Keratinocyte (primary cell): ENCODE data around the gene CCDC8. TPM values are rescaled to one million over a fixed set of nuclear protein-coding genes. Genes with fewer than 3 reads are reported as not detected.
A peak's percentile ranks its signal among the peaks of the same experiment; 100 is the strongest.

ENCODE experiments used
- DNase-seq: peaks from one replicate; pipeline ENCODE4 v3.0.0-alpha.2; 2011; ENCODE audit warnings: low read depth, missing footprints, low spot score
- FAIRE-seq: peaks from 2 replicates; lab custom pipeline; 2011; peaks lifted over from hg19 to GRCh38; lab: Jason Lieb, UNC
- H2AFZ ChIP-seq: 2 replicates; pipeline ENCODE4 v1.6.0; 2012; ENCODE audit warnings: low read length, control low read depth, inconsistent platforms; ENCODE audit not compliant: control insufficient read depth
- H3K27ac ChIP-seq: 2 replicates; pipeline ENCODE4 v1.5.1; 2011; ENCODE audit warnings: low read length; ENCODE audit not compliant: control insufficient read depth, insufficient read depth
- H3K27me3 ChIP-seq: 3 replicates; pipeline ENCODE4 v1.6.0; 2011; ENCODE audit warnings: low read length; ENCODE audit not compliant: control insufficient read depth, insufficient read depth; ENCODE audit errors: extremely low read depth
- H3K36me3 ChIP-seq, 2 experiments: 2 replicates in 1 of 2; 3 replicates in 1 of 2; pipeline ENCODE4 v1.5.1; 2011; ENCODE audit warnings: low read length in 2 of 2, mild to moderate bottlenecking in 1 of 2; ENCODE audit not compliant: control insufficient read depth in 2 of 2, insufficient read depth in 2 of 2; ENCODE audit errors: extremely low read depth in 1 of 2
- H3K4me1 ChIP-seq: 3 replicates; pipeline ENCODE4 v1.5.1; 2011; ENCODE audit warnings: low read length; ENCODE audit not compliant: control insufficient read depth, insufficient read depth; ENCODE audit errors: extremely low read depth
- H3K4me2 ChIP-seq: 3 replicates; pipeline ENCODE4 v1.6.0; 2011; ENCODE audit warnings: low read depth, low read length; ENCODE audit not compliant: control insufficient read depth, insufficient read depth; ENCODE audit errors: extremely low read depth
- H3K4me3 ChIP-seq, 3 experiments: fragments of 200-600 bp in 1 of 3; sonication (generic) in 1 of 3; 2 replicates in 2 of 3; 3 replicates in 1 of 3; pipeline ENCODE4 v1.5.1; 2011 to 2016; ENCODE audit warnings: low read length in 3 of 3, mild to moderate bottlenecking in 3 of 3, control low read depth in 2 of 3, inconsistent platforms in 1 of 3, low read depth in 1 of 3, mixed read lengths in 1 of 3, mixed run types in 1 of 3, moderate library complexity in 1 of 3; ENCODE audit not compliant: control insufficient read depth in 2 of 3, insufficient read depth in 2 of 3; ENCODE audit errors: extremely low read depth in 1 of 3
- H3K79me2 ChIP-seq: 2 replicates; pipeline ENCODE4 v1.6.0; 2012; ENCODE audit warnings: low read length; ENCODE audit not compliant: control insufficient read depth, insufficient read depth
- H3K9ac ChIP-seq: 3 replicates; pipeline ENCODE4 v1.6.0; 2011; ENCODE audit warnings: low read length; ENCODE audit not compliant: control insufficient read depth, insufficient read depth; ENCODE audit errors: extremely low read depth
- H3K9me1 ChIP-seq: 3 replicates; pipeline ENCODE4 v1.6.0; 2011; ENCODE audit warnings: low read length; ENCODE audit not compliant: control insufficient read depth, insufficient read depth; ENCODE audit errors: extremely low read depth
- H3K9me3 ChIP-seq: 2 replicates; pipeline ENCODE4 v1.5.1; 2012; ENCODE audit warnings: low read depth, low read length; ENCODE audit not compliant: control insufficient read depth
- H4K20me1 ChIP-seq: 3 replicates; pipeline ENCODE4 v1.6.0; 2011; ENCODE audit warnings: low read length; ENCODE audit not compliant: control insufficient read depth, insufficient read depth; ENCODE audit errors: extremely low read depth
- EZH2 ChIP-seq: IDR thresholded peaks from one replicate; pipeline ENCODE4 v1.6.1; 2012; ENCODE audit warnings: inconsistent platforms, mild to moderate bottlenecking, low read length, moderate library complexity
- dilution Hi-C: fragments of 300-500 bp; cut with MboI; formaldehyde crosslinking; loops from one replicate; pipeline ENCODE4 v1.7.0; 2020; ENCODE audit warnings: low sequenced_read_pairs; ENCODE audit not compliant: extremely low pct_ligation_motif_present
- polyA plus RNA-seq, 5 experiments: library from polyadenylated mRNA; depleted of rRNA in 3 of 5; stranded (reverse) in 3 of 5; stranded (forward) in 1 of 5; unstranded in 1 of 5; fragments of >200 nt; gene quantifications; 1 replicate in 1 of 5; 2 replicates in 3 of 5; 3 replicates in 1 of 5; pipeline versions ENCODE4 v1.2.1 to v1.2.3, GENCODE V29; 2011 to 2012; ENCODE audit warnings: missing spikeins in 2 of 5, low read depth in 1 of 5, low replicate concordance in 1 of 5
- TF ChIP-seq, protein P1 (sequence below), 3 experiments: IDR thresholded peaks in 1 of 3; conservative IDR thresholded peaks in 1 of 3; optimal IDR thresholded peaks in 1 of 3; 2 replicates in 2 of 3; 3 replicates in 1 of 3; pipeline versions ENCODE3 to v1.5.1; 2011; ENCODE audit warnings: low read length in 3 of 3, mild to moderate bottlenecking in 3 of 3, moderate library complexity in 2 of 3, control low read depth in 1 of 3, inconsistent platforms in 1 of 3; ENCODE audit not compliant: insufficient read depth in 2 of 3; ENCODE audit errors: extremely low read depth in 1 of 3

The CCDC8 gene
- polyA plus RNA-seq, 1 donor (not counting 4 experiments of a cell fraction or from before 2014, with no cell fraction given) = 5.2 TPM

DNA sequence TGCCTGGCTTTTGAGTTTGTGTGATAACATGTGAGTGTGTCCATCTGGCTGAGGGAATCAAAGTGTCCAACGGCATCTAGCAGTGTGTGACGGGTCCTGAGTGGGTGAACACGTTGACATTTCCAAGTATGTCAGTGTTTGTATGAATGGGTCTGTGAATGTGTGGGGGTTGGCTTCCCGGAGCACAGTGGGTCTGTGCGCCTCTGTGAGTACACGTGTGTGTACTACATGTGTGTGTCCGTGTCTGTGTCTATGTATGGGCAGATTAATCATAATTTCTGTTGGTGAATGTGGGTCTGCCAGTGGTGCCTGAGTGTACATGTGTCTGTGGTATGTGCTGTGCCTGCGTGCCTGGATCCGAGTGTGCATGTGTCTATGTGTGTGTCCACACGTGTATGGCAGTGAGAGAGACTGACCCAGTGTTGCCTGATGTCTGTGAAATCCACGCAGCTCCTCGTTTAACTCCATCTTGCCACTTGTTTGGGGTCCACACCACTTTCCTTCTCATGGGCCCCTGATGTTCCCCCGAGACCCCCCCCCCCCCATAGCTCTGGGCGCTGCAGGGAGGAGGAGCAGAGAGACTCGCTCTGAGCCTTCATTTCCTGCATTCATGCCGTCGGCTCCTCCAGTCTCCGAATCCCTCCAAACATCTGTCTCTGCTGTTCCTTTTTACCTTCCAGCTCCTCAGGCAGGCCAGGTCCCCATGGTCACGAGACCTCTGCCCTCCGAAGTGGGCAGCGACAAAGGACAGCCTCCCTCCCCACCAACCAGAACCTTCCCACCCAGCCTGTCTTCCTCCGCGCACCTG lies 5.3 kb downstream of the CCDC8 start:
- H3K36me3 ChIP-seq = no peaks in the 10 kb centered on the region
- DNase-seq (no peak), FAIRE-seq (peak; percentile 79)
- H3K27ac ChIP-seq = no peak overlapping the region
- dilution Hi-C loops = no loop called here
- H3K79me2 ChIP-seq = peaks cover 10% of the 10 kb centered on the region
- peak overlapping the region; percentile 57 for H3K4me2 ChIP-seq
- no peaks in the 10 kb centered on the region for H4K20me1 ChIP-seq
- peaks cover 17% of the 10 kb centered on the region for H3K4me1 ChIP-seq
- H3K9me3 ChIP-seq = no peaks in the 10 kb centered on the region
- no peak overlapping the region for H3K9ac ChIP-seq
- H3K27me3 ChIP-seq = peaks cover 11% of the 10 kb centered on the region
- no peak overlapping the region for H3K4me3 ChIP-seq
- TF ChIP-seq, protein P1, sequence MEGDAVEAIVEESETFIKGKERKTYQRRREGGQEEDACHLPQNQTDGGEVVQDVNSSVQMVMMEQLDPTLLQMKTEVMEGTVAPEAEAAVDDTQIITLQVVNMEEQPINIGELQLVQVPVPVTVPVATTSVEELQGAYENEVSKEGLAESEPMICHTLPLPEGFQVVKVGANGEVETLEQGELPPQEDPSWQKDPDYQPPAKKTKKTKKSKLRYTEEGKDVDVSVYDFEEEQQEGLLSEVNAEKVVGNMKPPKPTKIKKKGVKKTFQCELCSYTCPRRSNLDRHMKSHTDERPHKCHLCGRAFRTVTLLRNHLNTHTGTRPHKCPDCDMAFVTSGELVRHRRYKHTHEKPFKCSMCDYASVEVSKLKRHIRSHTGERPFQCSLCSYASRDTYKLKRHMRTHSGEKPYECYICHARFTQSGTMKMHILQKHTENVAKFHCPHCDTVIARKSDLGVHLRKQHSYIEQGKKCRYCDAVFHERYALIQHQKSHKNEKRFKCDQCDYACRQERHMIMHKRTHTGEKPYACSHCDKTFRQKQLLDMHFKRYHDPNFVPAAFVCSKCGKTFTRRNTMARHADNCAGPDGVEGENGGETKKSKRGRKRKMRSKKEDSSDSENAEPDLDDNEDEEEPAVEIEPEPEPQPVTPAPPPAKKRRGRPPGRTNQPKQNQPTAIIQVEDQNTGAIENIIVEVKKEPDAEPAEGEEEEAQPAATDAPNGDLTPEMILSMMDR (optimal IDR thresholded peaks at IDR 0.05 in 1 of 3, IDR thresholded peaks at IDR 0.05 in 1 of 3, conservative IDR thresholded peaks at IDR 0.05 in 1 of 3; ENCODE audit: extremely low read depth in 1 of 3, insufficient read depth in 2 of 3, low read length in 3 of 3) = no peak
- TF ChIP-seq EZH2 = no peak
- no peaks in the 10 kb centered on the region for H3K9me1 ChIP-seq
- peak overlapping the region; percentile 44 for H2AFZ ChIP-seq

DNA sequence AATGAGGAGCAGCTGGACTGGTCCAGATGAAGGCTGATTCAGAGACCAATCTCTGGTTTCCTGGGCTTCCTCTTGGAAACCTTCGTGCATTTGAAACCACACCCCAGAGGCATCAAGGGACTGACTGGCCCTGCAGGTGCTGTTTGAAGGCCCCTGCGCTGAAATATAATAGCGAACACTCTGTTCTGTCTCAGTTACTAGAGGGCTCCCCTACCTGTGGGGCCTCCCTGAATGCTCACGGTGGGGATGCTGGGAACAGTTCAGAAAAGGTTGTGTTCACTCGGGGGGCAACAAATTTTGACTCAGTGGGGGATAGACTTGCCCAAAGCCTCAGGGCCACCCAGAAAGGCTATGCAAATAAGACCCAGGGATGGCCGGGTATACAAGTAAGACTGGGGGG lies 6.4 kb downstream of the CCDC8 start:
- no peak overlapping the region for H3K4me3 ChIP-seq
- no peaks in the 10 kb centered on the region for H4K20me1 ChIP-seq
- no peaks in the 10 kb centered on the region for H3K36me3 ChIP-seq
- peaks cover 13% of the 10 kb centered on the region for H3K4me1 ChIP-seq
- dilution Hi-C loops = no loop called here
- no peaks in the 10 kb centered on the region for H3K9me3 ChIP-seq
- no peak overlapping the region for H3K9ac ChIP-seq
- TF ChIP-seq, protein P1 (optimal IDR thresholded peaks at IDR 0.05 in 1 of 3, IDR thresholded peaks at IDR 0.05 in 1 of 3, conservative IDR thresholded peaks at IDR 0.05 in 1 of 3; ENCODE audit: extremely low read depth in 1 of 3, insufficient read depth in 2 of 3, low read length in 3 of 3) = no peak
- no peak for TF ChIP-seq EZH2
- H2AFZ ChIP-seq = no peak overlapping the region
- H3K27ac ChIP-seq = no peak overlapping the region
- DNase-seq = no peak
- H3K4me2 ChIP-seq = no peak overlapping the region
- no peaks in the 10 kb centered on the region for H3K9me1 ChIP-seq
- peaks cover 4% of the 10 kb centered on the region for H3K79me2 ChIP-seq
- no peak for FAIRE-seq
- peaks cover 3% of the 10 kb centered on the region for H3K27me3 ChIP-seq
